ENCODE results near the gene ELOVL2. TPM values are rescaled to one million over a fixed set of nuclear protein-coding genes. Genes with fewer than 3 reads are reported as not detected.

ELOVL2 gene
- total RNA-seq, 1 donor from 2014 or later, result under 0.01 TPM

DNA sequence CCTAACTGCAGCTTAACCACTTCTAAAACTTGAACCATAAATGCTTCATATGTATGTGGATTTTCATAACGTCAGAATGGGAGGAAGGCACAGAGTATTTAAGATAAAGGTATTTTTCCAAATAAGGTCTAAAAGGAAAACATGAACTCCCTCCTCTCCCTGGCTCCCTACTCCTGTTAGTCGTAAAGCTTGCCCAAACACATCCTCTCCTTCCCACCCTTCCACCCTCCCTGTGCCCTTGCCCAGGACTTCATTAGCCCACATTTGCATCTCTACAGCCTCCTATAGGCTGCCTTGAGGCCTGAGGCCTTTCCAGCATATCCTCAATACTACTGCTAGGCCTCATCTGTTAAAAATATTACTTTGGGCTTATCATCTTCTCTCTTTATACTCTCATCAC lies 32.4 kb upstream of the ELOVL2 start:
- no peak overlapping the region for H3K4me3 ChIP-seq (ENCODE audit: low read depth, low read length)
- H3K36me3 ChIP-seq (ENCODE audit: control insufficient read depth, insufficient read depth, low read length), result no peaks in the 10 kb centered on the region
- DNase-seq (ENCODE audit: low read depth), result peak; percentile 54
- TF ChIP-seq, protein P1, sequence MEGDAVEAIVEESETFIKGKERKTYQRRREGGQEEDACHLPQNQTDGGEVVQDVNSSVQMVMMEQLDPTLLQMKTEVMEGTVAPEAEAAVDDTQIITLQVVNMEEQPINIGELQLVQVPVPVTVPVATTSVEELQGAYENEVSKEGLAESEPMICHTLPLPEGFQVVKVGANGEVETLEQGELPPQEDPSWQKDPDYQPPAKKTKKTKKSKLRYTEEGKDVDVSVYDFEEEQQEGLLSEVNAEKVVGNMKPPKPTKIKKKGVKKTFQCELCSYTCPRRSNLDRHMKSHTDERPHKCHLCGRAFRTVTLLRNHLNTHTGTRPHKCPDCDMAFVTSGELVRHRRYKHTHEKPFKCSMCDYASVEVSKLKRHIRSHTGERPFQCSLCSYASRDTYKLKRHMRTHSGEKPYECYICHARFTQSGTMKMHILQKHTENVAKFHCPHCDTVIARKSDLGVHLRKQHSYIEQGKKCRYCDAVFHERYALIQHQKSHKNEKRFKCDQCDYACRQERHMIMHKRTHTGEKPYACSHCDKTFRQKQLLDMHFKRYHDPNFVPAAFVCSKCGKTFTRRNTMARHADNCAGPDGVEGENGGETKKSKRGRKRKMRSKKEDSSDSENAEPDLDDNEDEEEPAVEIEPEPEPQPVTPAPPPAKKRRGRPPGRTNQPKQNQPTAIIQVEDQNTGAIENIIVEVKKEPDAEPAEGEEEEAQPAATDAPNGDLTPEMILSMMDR (IDR thresholded peaks at IDR 0.05; ENCODE audit: insufficient read depth, low read length, severe bottlenecking), result no peak
- no peak for FAIRE-seq
- no peaks in the 10 kb centered on the region for H3K27me3 ChIP-seq (ENCODE audit: control insufficient read depth, insufficient read depth, low read length)

DNA sequence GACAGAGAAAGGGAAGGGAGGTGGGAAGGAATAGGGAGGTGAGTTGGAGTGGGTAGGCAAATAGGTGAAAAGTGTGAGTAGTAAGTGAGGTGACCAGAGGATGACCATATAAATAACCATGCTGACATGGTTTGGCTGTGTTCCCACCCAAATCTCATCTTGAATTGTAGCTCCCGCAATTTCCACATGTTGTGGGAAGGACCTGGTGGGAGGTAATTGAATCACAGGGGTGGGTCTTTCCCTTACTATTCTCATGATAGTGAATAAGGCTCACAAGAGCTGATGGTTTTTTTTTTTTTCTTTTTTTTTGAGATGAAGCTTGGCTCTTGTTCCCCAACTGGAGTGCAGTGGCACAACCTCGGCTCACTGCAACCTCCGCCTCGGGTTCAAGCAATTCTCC lies 28.0 kb upstream of the ELOVL2 start:
- TF ChIP-seq, protein P1 (IDR thresholded peaks at IDR 0.05; ENCODE audit: insufficient read depth, low read length, severe bottlenecking), result no peak
- no peaks in the 10 kb centered on the region for H3K36me3 ChIP-seq (ENCODE audit: control insufficient read depth, insufficient read depth, low read length)
- H3K4me3 ChIP-seq (ENCODE audit: low read depth, low read length), result no peak overlapping the region
- no peaks in the 10 kb centered on the region for H3K27me3 ChIP-seq (ENCODE audit: control insufficient read depth, insufficient read depth, low read length)
- no peak for FAIRE-seq
- no peak for DNase-seq (ENCODE audit: low read depth)

DNA sequence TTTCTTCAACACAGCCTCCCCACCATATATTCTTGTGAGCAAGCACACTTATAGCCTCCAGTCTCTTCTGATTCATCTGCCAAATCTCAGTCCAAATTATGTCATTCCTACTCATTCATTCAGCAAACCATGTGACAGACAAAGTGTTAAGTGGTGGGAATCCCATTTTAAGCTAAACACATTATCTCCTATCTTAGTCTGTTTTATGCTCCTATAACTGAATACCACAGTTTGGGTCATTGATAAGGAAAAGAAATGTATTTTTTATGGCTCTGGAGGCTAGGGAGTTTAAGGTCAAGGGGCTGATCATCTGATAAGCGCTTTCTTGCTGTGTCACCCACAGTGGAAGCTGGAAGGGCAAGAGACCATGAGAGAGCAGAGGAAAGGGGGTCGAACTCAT lies 25.7 kb upstream of the ELOVL2 start:
- TF ChIP-seq, protein P1 (IDR thresholded peaks at IDR 0.05; ENCODE audit: insufficient read depth, low read length, severe bottlenecking), result no peak
- Histone ChIP-seq H3K27me3 (ENCODE audit: control insufficient read depth, insufficient read depth, low read length) (no peaks in the 10 kb centered on the region), H3K4me3 (ENCODE audit: low read depth, low read length) (no peak overlapping the region), H3K36me3 (ENCODE audit: control insufficient read depth, insufficient read depth, low read length) (no peaks in the 10 kb centered on the region)
- DNase-seq (ENCODE audit: low read depth) (peak; percentile 64), FAIRE-seq (no peak)

DNA sequence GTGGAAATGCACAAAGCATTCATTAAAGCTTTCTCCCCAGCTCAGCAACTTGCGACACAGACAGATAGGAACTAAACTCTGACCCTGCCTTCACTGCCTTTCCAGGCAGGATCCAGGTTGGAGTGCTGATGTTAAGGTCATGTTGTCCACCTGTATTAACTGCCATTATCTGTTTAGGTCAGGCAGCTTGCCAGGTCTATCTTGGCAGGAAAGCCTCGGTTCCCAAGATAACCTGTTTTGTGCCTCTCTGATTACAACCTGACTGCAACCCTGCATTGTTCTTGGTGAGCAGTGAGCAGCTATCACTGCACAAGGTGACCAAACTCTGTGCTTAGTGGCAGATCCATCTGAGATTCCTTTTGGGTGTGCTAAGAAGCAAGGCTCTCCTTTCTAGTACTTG lies 23.2 kb upstream of the ELOVL2 start:
- TF ChIP-seq, protein P1 (IDR thresholded peaks at IDR 0.05; ENCODE audit: insufficient read depth, low read length, severe bottlenecking), result no peak
- FAIRE-seq, result no peak
- no peak for DNase-seq (ENCODE audit: low read depth)
- no peaks in the 10 kb centered on the region for H3K27me3 ChIP-seq (ENCODE audit: control insufficient read depth, insufficient read depth, low read length)
- no peak overlapping the region for H3K4me3 ChIP-seq (ENCODE audit: low read depth, low read length)
- no peaks in the 10 kb centered on the region for H3K36me3 ChIP-seq (ENCODE audit: control insufficient read depth, insufficient read depth, low read length)

DNA sequence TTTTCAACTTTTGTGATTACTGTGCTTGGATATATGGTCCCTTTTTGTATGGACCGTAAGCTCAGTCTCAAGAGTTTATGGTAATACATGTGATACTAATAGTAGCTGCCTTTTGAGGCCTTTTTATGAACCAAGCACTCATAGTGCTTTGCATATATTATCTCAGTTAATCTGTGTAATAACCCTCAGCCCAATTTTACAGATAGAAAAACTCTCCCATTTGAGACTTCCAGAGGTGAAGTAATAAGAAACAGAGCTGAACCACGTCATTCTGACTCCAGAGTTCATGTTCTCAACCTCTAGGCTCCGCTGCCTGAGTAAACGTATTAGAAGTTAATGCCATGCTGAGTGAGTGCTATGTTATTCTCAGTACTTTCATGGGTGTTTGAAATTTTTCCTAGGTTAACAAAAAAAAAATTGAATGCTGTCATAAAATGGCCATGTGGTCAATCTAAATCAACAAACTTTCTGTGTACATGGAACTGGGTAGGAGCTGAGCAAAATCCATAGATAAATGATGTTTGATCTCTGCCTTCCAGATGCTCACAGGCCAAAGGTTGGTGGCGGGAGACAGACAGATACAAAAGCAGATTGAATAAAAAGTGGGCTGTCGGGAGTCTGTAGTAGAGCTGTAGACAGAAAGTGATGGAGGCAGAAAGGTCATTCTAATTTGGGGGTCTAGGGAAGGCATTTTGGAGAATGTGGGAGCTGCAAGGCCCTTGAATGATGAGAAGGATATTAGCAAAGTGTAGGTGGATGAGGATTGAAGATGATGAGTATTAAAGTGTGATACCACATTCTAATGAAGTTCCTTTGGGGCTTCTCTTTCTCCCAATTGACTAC lies 22.6 kb upstream of the ELOVL2 start:
- Histone ChIP-seq H3K36me3 (ENCODE audit: control insufficient read depth, insufficient read depth, low read length) (no peaks in the 10 kb centered on the region), H3K27me3 (ENCODE audit: control insufficient read depth, insufficient read depth, low read length) (no peaks in the 10 kb centered on the region), H3K4me3 (ENCODE audit: low read depth, low read length) (no peak overlapping the region)
- DNase-seq (ENCODE audit: low read depth) (no peak), FAIRE-seq (no peak)
- TF ChIP-seq, protein P1 (IDR thresholded peaks at IDR 0.05; ENCODE audit: insufficient read depth, low read length, severe bottlenecking), result no peak

Data from bronchial epithelial cell (primary cell).